ENCODE results near the gene DPF3. TPM values are rescaled to one million over a fixed set of nuclear protein-coding genes. Genes with fewer than 3 reads are reported as not detected.

DPF3 gene
- total RNA-seq, 1 experiment from 2014 or later: 0.31 TPM

- no peak for TF ChIP-seq ZNF416 (CRISPR knock-in tag; IDR thresholded peaks at IDR 0.05)
These were observed 302.5 kb downstream of the DPF3 start (continued) for GRCh38 chr14:72591391-72591790.

GRCh38 chr14:72590577-72590976 is 303.3 kb downstream of the DPF3 start:
- Mint-ChIP-seq H3K9me3 (peaks cover 17% of the 10 kb centered on the region), H3K27ac (no peak overlapping the region), H3K27me3 (ENCODE audit: low read depth) (no peaks in the 10 kb centered on the region), H3K4me1 (peaks cover 9% of the 10 kb centered on the region), H3K4me3 (no peak overlapping the region), H3K36me3 (no peaks in the 10 kb centered on the region)
- DNase-seq (ENCODE audit: low spot score) (no peak), ATAC-seq (no peak)
- ChIA-PET CTCF (no interaction called here), POLR2A (no interaction called here)
- TF ChIP-seq STAT6 (CRISPR knock-in tag; conservative IDR thresholded peaks at IDR 0.05; ENCODE audit: low read depth) (no peak), NR3C1 (CRISPR knock-in tag; conservative IDR thresholded peaks at IDR 0.05; ENCODE audit: low read depth) (no peak), USF2 (CRISPR knock-in tag; IDR thresholded peaks at IDR 0.05) (no peak), SOX15 (CRISPR knock-in tag; IDR thresholded peaks at IDR 0.05) (no peak), CDX4 (CRISPR knock-in tag; IDR thresholded peaks at IDR 0.05; ENCODE audit: borderline replicate concordance) (no peak), SMAD4 (CRISPR knock-in tag; IDR thresholded peaks at IDR 0.05) (no peak), MXD4 (CRISPR knock-in tag; IDR thresholded peaks at IDR 0.05; ENCODE audit: borderline replicate concordance) (no peak), PRRX2 (CRISPR knock-in tag; IDR thresholded peaks at IDR 0.05) (no peak), RORB (CRISPR knock-in tag; IDR thresholded peaks at IDR 0.05) (no peak), IRF1 (CRISPR knock-in tag; IDR thresholded peaks at IDR 0.05) (no peak), ERG (CRISPR knock-in tag; IDR thresholded peaks at IDR 0.05) (no peak), KAT7 (CRISPR knock-in tag; IDR thresholded peaks at IDR 0.05; ENCODE audit: borderline replicate concordance) (no peak), ZNF317 (CRISPR knock-in tag; IDR thresholded peaks at IDR 0.05; ENCODE audit: borderline replicate concordance, low read depth) (no peak), TP53 (CRISPR knock-in tag; IDR thresholded peaks at IDR 0.05) (no peak), NFE2L1 (CRISPR knock-in tag; IDR thresholded peaks at IDR 0.05) (no peak)

- CTCF ChIA-PET: no interaction called here
- TF ChIP-seq NFATC4 (CRISPR knock-in tag; IDR thresholded peaks at IDR 0.05) (no peak), ATF6 (CRISPR knock-in tag; IDR thresholded peaks at IDR 0.05) (no peak), NR1H2 (CRISPR knock-in tag; IDR thresholded peaks at IDR 0.05) (no peak), CBFB (CRISPR knock-in tag; IDR thresholded peaks at IDR 0.05; ENCODE audit: low read depth) (no peak), NFYB (CRISPR knock-in tag; conservative IDR thresholded peaks at IDR 0.05; ENCODE audit: low read depth) (no peak), ZNF121 (CRISPR knock-in tag; IDR thresholded peaks at IDR 0.05) (no peak), ERG (CRISPR knock-in tag; IDR thresholded peaks at IDR 0.05) (no peak), TCF7 (CRISPR knock-in tag; IDR thresholded peaks at IDR 0.05; ENCODE audit: low read depth) (no peak), USF1 (CRISPR knock-in tag; IDR thresholded peaks at IDR 0.05) (no peak)
These were observed 304.2 kb downstream of the DPF3 start for GRCh38 chr14:72589652-72590051.

More at GRCh38 chr14:72589652-72590051, 304.2 kb downstream of the DPF3 start:
- POLR2A ChIA-PET: no interaction called here
- Mint-ChIP-seq H3K36me3 (no peaks in the 10 kb centered on the region), H3K4me1 (peaks cover 10% of the 10 kb centered on the region), H3K9me3 (peaks cover 24% of the 10 kb centered on the region), H3K27me3 (ENCODE audit: low read depth) (no peaks in the 10 kb centered on the region), H3K27ac (no peak overlapping the region), H3K4me3 (no peak overlapping the region)
- ATAC-seq: no peak
- DNase-seq (ENCODE audit: low spot score): no peak
